ENCODE measurements around the gene SLC1A2.

GRCh38 chr11:35340071-35340470 lies 79.3 kb downstream of the SLC1A2 start:
- no peak for TF ChIP-seq NFRKB (IDR thresholded peaks at IDR 0.05)
- TF ChIP-seq FOXA1 (IDR thresholded peaks at IDR 0.05) = no peak
- TF ChIP-seq ZNF384 (IDR thresholded peaks at IDR 0.05) = no peak

Data from HEK293T (cell line).